ENCODE results near the gene GRIFIN.

Gene GRIFIN

DNA sequence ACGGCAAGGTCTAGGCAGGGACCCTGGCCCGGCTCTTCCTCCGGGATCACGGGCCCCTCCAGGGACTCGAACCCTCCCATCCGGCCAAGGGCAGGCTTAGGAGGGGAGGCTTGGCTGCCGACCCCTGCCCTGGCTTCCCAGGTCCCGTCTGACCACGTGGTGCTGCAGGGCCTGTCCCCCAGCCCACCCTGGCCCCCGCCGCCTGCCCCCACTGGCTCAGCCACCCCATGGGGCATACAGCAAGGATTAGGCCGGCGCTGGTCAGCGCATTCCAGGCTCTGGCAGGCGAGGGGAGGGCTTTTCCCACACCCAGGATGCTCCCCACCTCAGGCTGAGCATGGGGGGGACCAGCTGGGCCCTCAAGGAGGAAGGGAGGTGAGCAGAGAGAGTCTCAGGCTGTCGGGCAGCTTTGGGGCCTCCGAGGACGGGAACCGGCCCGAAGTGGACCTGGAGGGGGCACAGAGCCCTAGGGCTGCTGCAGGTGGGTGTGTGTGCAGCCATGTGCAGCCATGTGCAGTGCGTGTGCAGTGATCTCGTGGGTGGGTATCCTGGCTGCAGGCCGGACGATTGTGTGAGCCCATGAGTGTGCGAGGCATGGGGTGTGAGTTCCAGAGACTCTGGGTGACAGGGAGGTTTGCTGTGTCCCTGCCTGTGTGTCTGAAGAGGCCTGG is 713 bp upstream of the GRIFIN start:
- H3K9me3 ChIP-seq, result no peaks in the 10 kb centered on the region
- no peak overlapping the region for H3K4me3 ChIP-seq (ENCODE audit: low read depth, low read length)
- DNase-seq, result no peak
- TF ChIP-seq, protein P1, sequence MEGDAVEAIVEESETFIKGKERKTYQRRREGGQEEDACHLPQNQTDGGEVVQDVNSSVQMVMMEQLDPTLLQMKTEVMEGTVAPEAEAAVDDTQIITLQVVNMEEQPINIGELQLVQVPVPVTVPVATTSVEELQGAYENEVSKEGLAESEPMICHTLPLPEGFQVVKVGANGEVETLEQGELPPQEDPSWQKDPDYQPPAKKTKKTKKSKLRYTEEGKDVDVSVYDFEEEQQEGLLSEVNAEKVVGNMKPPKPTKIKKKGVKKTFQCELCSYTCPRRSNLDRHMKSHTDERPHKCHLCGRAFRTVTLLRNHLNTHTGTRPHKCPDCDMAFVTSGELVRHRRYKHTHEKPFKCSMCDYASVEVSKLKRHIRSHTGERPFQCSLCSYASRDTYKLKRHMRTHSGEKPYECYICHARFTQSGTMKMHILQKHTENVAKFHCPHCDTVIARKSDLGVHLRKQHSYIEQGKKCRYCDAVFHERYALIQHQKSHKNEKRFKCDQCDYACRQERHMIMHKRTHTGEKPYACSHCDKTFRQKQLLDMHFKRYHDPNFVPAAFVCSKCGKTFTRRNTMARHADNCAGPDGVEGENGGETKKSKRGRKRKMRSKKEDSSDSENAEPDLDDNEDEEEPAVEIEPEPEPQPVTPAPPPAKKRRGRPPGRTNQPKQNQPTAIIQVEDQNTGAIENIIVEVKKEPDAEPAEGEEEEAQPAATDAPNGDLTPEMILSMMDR (IDR thresholded peaks at IDR 0.05; ENCODE audit: low read depth, low read length), result no peak
- no peaks in the 10 kb centered on the region for H3K36me3 ChIP-seq
- H3K27me3 ChIP-seq, result no peaks in the 10 kb centered on the region; the same call in 1 of the 2 replicates
- H3K4me1 ChIP-seq, result peaks cover 7% of the 10 kb centered on the region

DNA sequence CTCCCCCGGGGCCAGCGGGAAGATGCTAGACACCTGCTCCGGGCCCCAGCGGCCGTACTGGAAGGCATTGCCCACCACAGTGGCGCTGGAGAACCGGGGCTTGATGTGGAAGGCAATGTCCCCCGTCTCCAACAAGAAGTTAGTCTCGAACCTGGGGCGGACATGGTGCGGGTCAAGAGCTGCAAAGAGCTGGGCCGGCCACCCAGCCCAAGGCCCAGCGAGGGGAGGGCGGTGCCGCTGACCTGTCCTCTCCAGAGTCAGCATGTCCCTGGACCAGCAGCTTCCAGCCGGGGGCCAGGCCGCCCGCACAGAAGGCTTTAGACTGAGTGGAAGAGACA is 551 bp downstream of the GRIFIN start:
- H3K4me1 ChIP-seq, result peaks cover 7% of the 10 kb centered on the region
- TF ChIP-seq, protein P1 (IDR thresholded peaks at IDR 0.05; ENCODE audit: low read depth, low read length), result no peak
- H3K4me3 ChIP-seq (ENCODE audit: low read depth, low read length), result no peak overlapping the region
- no peaks in the 10 kb centered on the region for H3K9me3 ChIP-seq
- H3K27me3 ChIP-seq, result no peaks in the 10 kb centered on the region; the same call in 1 of the 2 replicates
- DNase-seq, result no peak
- no peaks in the 10 kb centered on the region for H3K36me3 ChIP-seq

DNA sequence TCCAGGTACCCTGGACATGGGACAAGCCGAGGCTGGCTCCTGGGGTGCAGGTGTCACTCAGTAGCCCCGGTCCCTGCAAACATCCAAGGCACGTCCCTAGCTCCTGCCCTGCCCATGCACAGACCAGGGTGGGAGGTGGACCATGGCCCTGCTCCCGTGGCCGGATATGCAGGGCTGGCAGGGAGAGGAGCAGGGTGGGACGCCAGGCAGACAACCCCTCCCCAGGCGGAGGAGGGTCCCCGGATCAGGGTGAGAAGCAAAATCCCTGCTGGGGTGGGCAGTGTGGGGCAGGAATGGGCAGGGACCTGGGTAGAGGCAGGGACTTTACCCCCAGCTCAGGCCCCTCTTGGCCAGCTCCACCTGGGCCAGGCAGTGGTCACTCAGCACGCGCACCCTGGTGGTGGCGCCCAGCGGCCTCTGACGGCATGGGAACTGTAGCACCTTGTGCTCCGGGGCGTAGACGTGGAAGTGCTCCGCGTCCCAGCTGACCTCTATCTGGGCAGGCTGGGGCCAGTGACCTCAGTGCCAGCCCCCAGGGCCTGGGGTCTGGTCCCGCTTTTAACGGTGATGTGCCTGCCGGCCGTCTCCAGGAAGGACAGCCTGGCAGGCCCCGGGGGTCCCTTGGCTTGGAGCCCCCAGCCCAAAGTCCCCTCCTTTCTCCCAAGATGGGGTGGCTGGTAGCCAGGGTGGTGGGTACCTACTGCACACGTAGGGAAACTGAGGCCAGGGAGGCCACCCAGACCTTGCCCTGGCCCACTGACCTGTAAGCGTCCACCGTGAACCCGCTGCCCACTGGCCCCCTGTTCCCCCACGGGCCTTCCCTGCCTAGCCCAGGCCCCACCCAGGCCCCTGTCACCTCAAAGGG is 1.2 kb downstream of the GRIFIN start:
- no peaks in the 10 kb centered on the region for H3K9me3 ChIP-seq
- H3K4me1 ChIP-seq, result peaks cover 7% of the 10 kb centered on the region
- H3K4me3 ChIP-seq (ENCODE audit: low read depth, low read length), result no peak overlapping the region
- TF ChIP-seq, protein P1 (IDR thresholded peaks at IDR 0.05; ENCODE audit: low read depth, low read length), result no peak
- no peaks in the 10 kb centered on the region for H3K36me3 ChIP-seq
- DNase-seq, result no peak
- no peaks in the 10 kb centered on the region; the same call in 1 of the 2 replicates for H3K27me3 ChIP-seq

DNA sequence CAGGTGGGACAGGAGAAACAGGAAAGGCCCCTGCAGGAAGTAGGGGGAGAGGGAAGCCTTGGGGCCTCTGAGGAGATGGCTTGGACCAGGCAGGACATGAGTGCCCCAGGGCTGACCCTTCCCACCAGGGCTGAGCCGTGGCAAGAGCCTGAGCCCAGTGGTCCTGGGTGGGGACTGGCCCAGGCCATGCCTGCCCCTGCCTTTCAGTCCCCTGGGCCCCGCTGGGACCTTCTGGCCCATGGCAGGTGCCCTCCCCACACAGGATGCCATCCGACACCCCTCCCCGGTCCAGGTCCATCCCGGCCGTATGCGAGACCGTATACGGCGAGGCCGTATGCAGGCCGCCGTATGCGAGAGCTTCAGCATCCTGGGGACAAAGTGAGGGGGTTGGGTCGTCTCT is 2.0 kb downstream of the GRIFIN start:
- Histone ChIP-seq H3K4me3 (ENCODE audit: low read depth, low read length) (no peak overlapping the region), H3K4me1 (peaks cover 7% of the 10 kb centered on the region), H3K27me3 (no peaks in the 10 kb centered on the region; the same call in 1 of the 2 replicates), H3K9me3 (no peaks in the 10 kb centered on the region), H3K36me3 (no peaks in the 10 kb centered on the region)
- TF ChIP-seq, protein P1 (IDR thresholded peaks at IDR 0.05; ENCODE audit: low read depth, low read length), result no peak
- DNase-seq, result no peak

DNA sequence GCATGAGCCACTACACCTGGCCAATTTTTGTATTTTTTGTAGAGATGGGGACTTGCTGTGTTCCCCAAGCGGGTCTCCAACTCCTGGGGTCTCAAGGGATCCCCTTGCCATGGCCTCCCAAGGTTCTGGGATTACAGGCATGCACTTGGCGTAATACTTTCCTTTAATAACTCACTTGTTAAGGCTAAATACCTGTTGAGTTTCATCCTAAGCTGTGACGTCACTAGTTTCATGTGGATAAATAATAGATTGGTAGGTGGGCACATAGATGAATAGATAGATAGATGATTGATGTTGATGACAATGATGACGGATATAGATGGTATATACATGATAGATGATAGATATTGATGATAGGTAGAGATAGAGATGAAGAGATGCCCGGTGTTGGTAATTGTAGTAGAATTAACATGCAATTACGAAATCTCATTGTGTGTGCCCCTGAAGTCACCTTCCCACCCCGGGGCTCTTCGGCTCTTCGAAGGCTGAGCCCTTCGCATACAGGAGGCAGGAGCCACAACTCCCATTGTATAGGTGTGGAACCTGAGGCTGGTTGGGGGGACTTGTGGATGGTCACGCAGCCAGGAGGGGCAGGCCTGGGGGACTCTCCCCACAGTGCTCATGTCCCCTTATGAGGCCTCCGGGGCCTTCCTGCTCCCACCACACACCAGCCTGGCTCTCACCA is 2.6 kb downstream of the GRIFIN start:
- Histone ChIP-seq H3K36me3 (no peaks in the 10 kb centered on the region), H3K4me3 (ENCODE audit: low read depth, low read length) (no peak overlapping the region), H3K9me3 (no peaks in the 10 kb centered on the region), H3K4me1 (peaks cover 7% of the 10 kb centered on the region), H3K27me3 (no peaks in the 10 kb centered on the region; the same call in 1 of the 2 replicates)
- TF ChIP-seq, protein P1 (IDR thresholded peaks at IDR 0.05; ENCODE audit: low read depth, low read length), result no peak
- DNase-seq, result no peak

All from BE2C (cell line).